Adipose tissue (tissue), 3 donors: ENCODE data around the gene CHPF. TPM values are rescaled to one million over a fixed set of nuclear protein-coding genes. Genes with fewer than 3 reads are reported as not detected.

Experiments used
- H3K27ac ChIP-seq: one replicate; pipeline ENCODE4 v1.5.1; 2013; ENCODE audit warnings: low read depth, low read length
- WGBS, 3 donors: extraction: QIAGEN DNeasy Blood & Tissue Kit; methylation state at CpG; one replicate each; pipeline ENCODE4 v1.1.7; 2013; 5-methylcytosine and 5-hydroxymethylcytosine counted together
- polyA plus RNA-seq, 3 donors: library from polyadenylated mRNA; stranded (reverse); fragments of 200-250 nt; gene quantifications; one replicate each; pipeline ENCODE4 v1.2.3, GENCODE V29; 2013
- donor health status: healthy with polysubstance abuse.
- donor health status: Bipolar disorder and iron deficiency.
- donor health status: healthy.

Gene CHPF
- polyA plus RNA-seq, 3 donors, result 15.7 to 113 (median 21.8) TPM

DNA sequence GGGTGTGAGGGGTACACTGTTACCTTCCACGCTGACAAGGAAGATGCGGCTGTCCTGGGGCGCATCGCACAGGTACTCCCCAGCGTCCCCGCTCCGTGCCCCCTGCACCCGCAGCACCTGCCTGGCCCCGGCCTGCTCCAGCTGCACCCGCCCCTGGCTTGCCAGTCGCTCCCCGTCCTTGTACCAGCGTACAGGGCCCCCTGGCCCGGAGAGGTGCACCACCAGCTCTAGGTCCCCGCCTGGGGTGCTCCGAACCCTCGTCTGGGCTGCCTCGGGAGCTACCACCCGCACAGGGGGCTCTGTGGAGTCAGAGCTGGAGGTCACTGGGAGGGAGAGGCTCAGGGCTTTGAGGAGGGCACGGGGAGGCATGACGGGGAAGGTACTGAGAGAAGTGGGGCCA, 13.7 kb upstream of the CHPF start:
- H3K27ac ChIP-seq, result no peak overlapping the region
- WGBS, 3 donors, result 91 to 96% (median 92%) methylated on average over 21 of the region's 21 CpGs

GRCh38 chr2:219556413-219556812, 12.8 kb upstream of the CHPF start:
- H3K27ac ChIP-seq, result no peak overlapping the region
- 93 to 98% (median 94%) methylated on average over 18 to 19 of the region's 19 CpGs for WGBS, 3 donors

DNA sequence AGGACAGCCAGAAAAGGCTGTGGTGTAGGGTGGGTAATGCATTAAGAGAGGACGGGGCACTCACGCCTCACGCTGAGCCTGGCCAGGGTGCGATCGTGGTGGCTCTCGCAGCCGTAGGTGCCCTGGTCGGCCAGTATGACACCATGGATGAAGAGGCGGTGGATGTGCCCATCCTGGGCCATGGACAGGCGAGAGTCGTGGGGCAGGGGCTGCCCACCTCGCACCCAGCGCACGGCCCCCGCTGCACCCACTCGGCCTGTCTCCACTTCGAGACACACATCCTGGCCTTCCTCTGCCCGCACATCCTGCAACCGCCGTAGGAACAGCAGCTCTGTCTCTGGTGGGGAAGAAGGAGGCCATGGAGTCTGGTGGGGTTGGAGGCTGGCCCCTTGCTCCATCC, 12.3 kb upstream of the CHPF start:
- H3K27ac ChIP-seq, result no peak overlapping the region
- WGBS, 3 donors, result 93 to 99% (median 97%) methylated on average over 16 to 20 of the region's 20 CpGs

DNA sequence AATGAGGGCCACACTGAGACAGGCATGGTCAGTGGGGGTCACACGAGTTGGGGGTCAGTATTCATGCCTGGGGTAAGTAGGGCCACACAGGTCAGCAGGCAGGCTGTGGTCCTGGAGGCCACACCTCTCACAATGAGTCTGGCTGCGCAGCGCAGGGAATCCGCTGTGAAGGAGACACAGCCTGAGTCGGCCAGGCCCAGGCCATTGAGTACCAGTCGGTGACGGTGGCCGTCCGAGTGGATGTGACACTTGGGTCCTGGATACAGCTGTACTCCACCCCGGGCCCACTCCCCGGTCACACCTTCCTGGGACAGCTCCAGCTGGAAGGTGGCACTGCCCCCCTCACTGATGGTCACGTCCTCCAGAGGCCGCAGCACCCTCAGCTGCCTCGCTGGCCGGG, 10.7 kb upstream of the CHPF start:
- WGBS, 3 donors, result 91 to 95% (median 92%) methylated on average over 15 of the region's 15 CpGs
- H3K27ac ChIP-seq, result no peak overlapping the region

DNA sequence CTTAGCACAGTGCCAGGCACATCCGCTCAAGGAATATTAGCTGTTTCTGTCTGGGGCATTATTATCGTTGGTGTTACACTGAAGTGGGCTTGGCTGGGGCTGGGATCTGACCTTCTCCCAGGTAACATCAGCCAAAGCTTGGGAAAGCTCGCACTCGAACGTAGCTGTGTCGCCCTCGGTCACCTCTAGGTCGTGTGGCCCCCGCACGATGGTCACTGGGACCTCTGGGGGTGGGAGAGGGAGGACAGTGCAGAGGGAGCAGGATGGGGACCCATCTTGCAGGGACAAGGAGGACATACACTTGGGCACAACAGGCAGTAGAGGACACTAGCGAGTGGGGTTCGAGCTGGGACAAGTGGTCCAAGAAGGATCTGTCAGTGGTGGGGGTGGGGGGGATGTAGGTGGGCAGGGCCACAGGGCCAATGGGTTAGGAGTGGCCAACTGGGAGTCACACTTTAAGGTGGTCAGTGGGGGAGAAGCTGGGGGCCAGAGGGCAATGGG, 9.9 kb upstream of the CHPF start:
- 73 to 81% (median 79%) methylated on average over 12 of the region's 12 CpGs for WGBS, 3 donors

GRCh38 chr2:219553168-219553417, 9.5 kb upstream of the CHPF start:
- H3K27ac ChIP-seq, result no peak overlapping the region
- WGBS, 3 donors, result 14 to 35% (median 31%) methylated on average over 7 of the region's 7 CpGs

More for the DNA sequence above, 9.9 kb upstream of the CHPF start:
- H3K27ac ChIP-seq, result no peak overlapping the region

- no peak overlapping the region for H3K27ac ChIP-seq
- 1 to 2% (median 1%) methylated on average over 75 to 99 of the region's 99 CpGs for WGBS, 3 donors
These were observed 9.0 kb upstream of the CHPF start for GRCh38 chr2:219552382-219553167.

DNA sequence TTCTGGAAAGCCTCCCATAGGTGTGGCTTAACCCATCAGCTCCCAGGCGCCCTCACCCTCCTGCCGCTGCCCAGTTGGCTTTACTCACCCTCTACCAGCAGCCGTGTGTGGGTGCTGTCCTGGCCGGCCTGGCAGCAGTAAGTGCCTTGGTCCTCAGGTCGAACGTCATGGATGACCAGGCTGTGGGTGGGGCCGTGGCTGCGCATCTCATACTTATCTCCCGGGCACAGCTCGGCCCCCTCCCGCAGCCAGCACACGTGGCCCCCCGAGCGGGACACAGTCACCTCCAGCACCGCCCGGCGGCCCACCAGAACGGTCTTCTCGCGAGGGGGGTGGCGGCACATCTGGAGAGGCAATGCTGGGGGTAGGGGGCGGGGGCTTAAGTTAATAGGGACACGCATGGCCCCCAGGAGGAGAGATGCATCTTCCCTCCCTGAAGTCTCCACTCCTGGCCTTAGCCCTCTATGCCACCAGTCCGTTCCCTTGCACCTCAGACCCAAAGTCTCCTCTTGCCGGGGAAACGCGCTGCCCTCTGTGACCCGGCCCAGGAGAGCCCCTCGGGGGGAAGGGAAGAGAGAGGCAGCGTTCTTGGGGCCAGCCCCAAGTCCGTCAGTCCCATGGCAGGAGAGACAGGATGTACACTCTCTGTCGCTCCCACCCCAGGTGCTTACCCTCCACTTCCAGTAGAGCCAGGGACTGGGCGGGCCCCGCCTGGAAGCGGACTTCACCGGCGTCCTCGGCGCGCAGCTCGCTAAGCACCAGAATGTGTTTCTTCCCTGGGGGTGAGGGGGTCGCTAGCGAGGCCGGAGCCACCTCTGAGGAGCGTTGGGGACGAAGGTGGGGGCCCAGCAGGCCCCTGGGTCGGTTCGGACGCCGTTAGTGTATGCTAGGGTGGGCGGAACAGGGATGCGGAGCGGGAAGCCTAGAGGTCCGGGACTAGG, 8.1 kb upstream of the CHPF start:
- no peak overlapping the region for H3K27ac ChIP-seq
- WGBS, 3 donors, result 7 to 10% (median 9%) methylated on average over 54 of the region's 54 CpGs

DNA sequence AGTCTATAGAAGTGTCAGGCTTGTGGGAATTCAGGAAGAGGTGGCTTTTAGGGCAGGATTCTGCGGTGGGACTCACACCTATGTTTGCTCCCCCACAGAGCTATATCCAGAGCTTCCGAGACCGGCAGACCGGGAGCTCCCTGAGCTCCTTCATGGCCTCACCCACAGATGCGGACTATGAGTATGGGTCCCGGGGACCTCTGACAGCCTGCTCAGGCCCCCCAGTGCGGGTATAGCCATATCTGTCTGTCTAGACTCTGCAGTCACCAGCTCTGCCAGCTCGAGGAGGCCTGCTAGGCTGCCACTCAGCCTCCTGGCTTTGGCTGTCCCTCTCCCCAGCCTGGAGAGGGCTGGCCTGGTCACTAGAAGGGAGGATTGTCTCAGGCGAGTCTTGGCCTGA, 6.0 kb upstream of the CHPF start:
- 83 to 90% (median 85%) methylated on average over 9 of the region's 9 CpGs for WGBS, 3 donors
- no peak overlapping the region for H3K27ac ChIP-seq

DNA sequence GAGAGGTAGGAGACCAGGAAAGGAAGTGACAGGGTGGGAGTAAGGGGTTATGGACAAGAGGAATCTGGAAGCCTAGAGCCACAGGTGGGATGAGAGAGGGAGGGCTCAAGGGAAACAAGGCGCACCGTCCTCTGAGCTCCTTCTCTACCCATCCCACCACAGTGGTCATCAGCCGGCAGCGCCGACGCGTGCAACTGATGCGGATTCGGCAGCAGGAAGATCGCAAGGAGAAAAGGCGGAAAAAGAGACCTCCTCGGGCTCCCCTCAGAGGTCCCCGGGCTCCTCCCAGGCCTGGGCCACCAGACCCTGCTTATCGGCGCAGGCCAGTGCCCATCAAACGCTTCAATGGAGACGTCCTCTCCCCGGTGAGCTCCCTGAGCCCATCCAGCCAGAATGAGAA, 5.4 kb upstream of the CHPF start:
- H3K27ac ChIP-seq, result no peak overlapping the region
- 93 to 97% (median 93%) methylated on average over 18 of the region's 18 CpGs for WGBS, 3 donors

- WGBS, 3 donors, result 96 to 97% (median 96%) methylated on average over 24 to 26 of the region's 26 CpGs
- H3K27ac ChIP-seq, result no peak overlapping the region
These were observed 4.0 kb upstream of the CHPF start for GRCh38 chr2:219547621-219548020.

GRCh38 chr2:219545943-219546352, 2.3 kb upstream of the CHPF start:
- 61 to 78% (median 62%) methylated on average over 4 of the region's 4 CpGs for WGBS, 3 donors
- no peak overlapping the region for H3K27ac ChIP-seq

DNA sequence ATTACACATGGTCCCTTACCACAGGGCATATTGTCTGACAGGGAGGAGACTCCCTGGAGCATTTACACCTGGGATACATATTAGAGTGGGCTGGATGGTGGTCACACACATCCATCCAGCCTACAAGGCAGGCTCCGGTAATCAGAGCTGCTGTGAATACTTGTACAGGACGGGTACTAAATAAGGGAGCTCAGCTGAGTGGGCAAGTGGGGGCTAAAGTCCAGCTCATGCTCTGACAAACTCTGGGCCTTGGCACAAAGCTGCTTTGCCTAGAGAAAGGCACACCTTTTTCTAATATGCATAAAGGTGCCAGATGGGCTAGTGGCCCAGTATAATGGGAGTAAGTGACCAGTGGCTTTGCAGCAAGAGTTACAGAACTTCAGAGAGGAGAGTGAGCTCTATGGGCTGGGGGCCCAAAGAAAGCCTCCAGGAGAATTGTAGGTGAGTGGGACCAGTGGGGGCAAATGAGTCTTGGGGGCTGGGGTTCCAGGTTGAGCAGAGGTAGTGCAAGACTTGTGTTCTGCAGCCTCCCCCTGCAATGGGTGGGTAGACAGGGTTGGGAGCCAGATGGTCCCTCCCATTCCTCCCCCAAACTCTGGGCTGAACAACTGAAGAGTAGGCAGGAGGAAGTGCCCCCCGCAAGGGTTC, 1.8 kb upstream of the CHPF start:
- WGBS, 3 donors, result 85 to 87% (median 86%) methylated on average over 3 of the region's 3 CpGs
- H3K27ac ChIP-seq, result no peak overlapping the region

DNA sequence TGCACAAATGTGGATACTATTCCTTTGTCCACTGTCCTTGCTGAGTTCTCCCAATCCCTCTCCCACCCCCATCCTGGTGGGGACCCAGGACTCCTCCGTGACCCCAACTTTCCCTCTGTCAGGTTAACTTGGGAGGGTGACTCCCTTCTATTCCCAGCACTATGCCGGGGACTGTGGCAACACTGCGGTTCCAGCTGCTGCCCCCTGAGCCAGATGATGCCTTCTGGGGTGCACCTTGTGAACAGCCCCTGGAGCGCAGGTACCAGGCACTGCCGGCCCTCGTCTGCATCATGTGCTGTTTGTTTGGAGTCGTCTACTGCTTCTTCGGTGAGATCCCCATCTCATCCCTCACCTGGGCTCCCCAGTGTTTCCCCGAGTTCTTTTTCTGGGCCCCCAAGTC, 958 bp upstream of the CHPF start:
- H3K27ac ChIP-seq, result no peak overlapping the region
- 38 to 48% (median 40%) methylated on average over 9 of the region's 9 CpGs for WGBS, 3 donors

DNA sequence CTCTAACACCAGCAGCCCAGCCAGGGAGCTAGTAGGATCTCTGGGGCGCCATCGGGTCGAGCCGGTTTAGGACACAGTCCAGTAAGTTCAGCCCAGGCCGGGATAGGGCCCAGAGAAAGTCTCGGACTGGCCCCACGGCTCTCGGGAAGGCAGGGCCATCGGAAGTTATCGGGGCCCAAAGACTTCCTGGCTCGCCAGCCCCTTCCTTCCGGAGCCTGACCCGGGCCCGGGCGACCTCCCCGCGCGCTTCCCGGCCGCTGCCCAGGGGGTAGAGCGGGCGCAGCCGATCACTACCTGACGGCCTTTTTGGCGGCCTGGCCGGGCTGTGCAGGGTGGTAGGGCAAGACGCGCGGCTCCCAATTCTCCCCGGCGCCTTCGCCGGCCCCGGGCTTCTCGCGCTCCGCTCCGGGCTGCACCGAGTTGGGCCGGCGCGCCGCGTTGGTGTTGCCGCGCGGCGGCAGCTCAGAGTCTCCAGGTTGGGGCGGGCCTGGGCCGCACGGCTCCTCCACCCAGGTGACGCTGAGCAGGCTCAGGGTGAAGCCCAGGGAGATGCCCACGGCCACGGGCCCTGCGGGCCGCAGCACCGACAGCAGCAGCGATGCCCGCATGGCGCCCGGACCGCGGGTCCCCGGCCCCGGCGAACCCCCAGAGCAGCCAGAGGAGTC, 546 bp downstream of the CHPF start:
- peak overlapping the region; percentile 48 for H3K27ac ChIP-seq
- 0 to 1% (median 1%) methylated on average over 53 to 66 of the region's 66 CpGs for WGBS, 3 donors

- no peak overlapping the region for H3K27ac ChIP-seq
- 2 to 16% (median 10%) methylated on average over 48 of the region's 48 CpGs for WGBS, 3 donors
These were observed 1.9 kb downstream of the CHPF start for GRCh38 chr2:219541611-219542180.

- H3K27ac ChIP-seq, result no peak overlapping the region
- 86 to 91% (median 88%) methylated on average over 12 of the region's 12 CpGs for WGBS, 3 donors
These were observed 2.7 kb downstream of the CHPF start for GRCh38 chr2:219540784-219541504.
